GM12864 (cell line): ENCODE data around the gene FES.
"Not testable (repeated sequence)": the region's sequence is repeated elsewhere in the genome, so short reads cannot be mapped to it uniquely, and the experiment has no call there.

Source experiments
- DNase-seq: peaks from one replicate; pipeline ENCODE4 v3.0.0-alpha.2; 2011; ENCODE audit warnings: low read depth
- H3K4me3 ChIP-seq: 2 replicates; pipeline ENCODE4 v1.5.1; 2011; ENCODE audit warnings: mild to moderate bottlenecking, low read depth, low read length, control low read depth
- TF ChIP-seq, protein P1 (sequence below): IDR thresholded peaks from 2 replicates; pipeline ENCODE4 v1.5.1; 2011; ENCODE audit warnings: low read depth, mild to moderate bottlenecking, moderate library complexity, low read length, control low read depth, inconsistent platforms; ENCODE audit errors: missing control alignments

FES gene

DNA sequence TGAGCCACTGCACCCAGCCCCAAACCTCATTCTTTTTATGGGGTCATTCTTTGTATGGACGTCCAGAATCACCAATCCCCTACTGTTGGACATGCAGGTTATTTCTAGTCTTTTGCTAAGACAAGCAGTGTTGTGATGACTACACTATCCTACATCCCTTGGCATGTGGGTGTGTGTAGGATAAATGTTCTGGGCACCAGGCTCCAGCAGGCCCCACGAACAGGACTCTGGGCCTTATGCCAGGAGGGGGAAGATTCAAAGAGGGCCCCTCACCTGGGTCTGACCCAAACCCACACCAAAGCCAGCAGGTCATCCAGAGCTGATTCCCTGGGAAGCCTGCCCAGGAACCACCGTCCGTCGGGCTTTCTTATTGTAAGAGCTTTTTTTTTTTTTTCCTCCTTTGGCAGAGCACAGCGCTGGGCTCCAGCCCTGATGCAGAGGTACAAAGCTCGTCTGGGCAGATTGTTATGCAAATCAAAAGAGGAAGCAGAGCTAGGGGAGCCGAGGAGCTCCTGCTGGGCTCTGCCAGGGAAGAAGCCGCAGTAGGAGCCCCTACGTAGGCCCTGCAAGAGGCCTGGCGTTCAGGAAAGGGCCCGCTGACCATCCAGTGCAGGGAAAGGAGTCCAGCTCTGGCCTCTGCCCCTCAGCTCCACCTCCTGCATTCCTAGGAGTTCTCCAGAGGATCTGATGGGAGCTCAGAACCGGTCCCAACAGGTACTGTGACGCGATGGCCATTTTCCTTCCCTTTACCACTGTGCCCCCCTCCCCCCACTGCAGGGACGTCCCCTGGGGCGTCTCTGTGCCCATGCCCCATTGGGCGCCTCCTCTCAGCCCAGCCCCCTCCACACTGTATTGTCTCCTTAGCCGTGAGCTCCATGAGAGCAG, 44.9 kb upstream of the FES start:
- peak; percentile 53 for DNase-seq
- H3K4me3 ChIP-seq: peak overlapping the region; percentile 65
- TF ChIP-seq, protein P1, sequence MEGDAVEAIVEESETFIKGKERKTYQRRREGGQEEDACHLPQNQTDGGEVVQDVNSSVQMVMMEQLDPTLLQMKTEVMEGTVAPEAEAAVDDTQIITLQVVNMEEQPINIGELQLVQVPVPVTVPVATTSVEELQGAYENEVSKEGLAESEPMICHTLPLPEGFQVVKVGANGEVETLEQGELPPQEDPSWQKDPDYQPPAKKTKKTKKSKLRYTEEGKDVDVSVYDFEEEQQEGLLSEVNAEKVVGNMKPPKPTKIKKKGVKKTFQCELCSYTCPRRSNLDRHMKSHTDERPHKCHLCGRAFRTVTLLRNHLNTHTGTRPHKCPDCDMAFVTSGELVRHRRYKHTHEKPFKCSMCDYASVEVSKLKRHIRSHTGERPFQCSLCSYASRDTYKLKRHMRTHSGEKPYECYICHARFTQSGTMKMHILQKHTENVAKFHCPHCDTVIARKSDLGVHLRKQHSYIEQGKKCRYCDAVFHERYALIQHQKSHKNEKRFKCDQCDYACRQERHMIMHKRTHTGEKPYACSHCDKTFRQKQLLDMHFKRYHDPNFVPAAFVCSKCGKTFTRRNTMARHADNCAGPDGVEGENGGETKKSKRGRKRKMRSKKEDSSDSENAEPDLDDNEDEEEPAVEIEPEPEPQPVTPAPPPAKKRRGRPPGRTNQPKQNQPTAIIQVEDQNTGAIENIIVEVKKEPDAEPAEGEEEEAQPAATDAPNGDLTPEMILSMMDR: no peak

DNA sequence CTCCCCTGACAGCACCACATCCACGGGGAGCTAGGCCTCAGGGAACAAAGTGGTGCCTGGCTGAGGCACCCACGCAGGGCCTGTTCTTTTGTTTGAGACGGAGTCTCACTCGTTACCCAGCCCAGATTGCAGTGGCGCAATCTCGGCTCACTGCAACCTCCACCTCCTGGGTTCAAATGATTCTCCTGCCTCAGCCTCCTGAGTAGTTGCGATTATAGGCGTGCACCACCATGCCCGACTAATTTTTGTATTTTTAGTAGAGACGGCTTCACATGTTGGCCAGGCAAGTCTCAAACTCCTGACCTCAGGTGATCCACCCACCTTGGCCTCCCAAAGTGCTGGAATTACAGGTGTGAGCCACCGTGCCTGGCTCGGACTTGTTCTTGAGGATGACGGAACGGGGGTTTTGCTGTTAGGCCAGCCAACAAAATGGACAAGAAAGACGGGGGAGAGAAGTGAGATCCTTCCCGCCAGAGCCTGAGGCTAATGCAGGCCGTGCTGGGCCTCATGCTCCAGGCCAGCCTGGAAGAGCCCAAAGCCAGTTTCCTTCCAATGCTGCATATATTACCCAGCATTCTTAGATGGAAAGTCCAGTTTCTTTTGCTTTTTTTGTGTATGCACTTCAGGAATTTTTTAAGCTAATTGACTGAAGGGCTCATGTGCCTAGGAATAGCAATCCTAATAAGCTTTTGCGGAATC, 44.0 kb upstream of the FES start:
- no peak for DNase-seq
- H3K4me3 ChIP-seq: peak overlapping the region; percentile 65
- TF ChIP-seq, protein P1: no peak

DNA sequence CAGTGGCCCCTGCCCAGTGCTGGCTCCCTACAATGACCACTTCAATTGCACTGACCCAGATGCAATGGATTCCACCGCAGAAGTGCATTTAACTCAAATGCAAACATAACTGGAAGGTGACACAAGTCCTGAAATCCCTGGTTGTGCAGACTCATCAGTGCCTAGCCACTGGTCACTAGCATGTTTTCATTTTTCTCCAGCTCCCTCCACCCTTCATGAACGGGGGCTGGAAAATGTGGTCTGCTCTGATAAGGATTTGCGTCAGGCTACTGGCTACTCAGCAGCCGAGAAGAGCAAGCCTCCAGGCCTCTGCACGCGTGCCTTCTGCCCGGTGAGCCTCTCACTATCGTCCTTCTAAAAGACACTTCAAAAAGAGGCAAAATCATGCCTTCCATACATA, 43.4 kb upstream of the FES start:
- TF ChIP-seq, protein P1: no peak
- no peak for DNase-seq
- H3K4me3 ChIP-seq: no peak overlapping the region

DNA sequence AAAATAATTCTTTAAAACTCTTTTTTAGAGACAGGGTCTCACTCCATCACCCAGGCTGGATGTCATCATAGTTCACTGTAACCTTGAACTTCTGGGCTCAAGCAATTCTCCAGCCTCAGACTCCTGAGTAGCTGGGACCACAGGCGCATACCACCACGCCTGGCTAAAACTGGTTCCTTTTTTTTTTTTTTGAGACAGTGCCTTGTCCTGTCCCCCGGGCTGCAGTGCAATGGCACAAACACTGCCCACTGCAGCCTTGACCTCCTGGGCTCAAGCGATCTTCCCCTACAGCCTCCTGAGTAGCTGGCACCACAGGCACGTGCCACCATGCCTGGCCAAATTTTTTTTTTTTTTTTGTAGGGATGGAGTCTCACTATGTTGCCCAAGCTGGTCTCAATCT, 39.6 kb upstream of the FES start:
- TF ChIP-seq, protein P1: no peak
- no peak for DNase-seq
- no peak overlapping the region for H3K4me3 ChIP-seq

DNA sequence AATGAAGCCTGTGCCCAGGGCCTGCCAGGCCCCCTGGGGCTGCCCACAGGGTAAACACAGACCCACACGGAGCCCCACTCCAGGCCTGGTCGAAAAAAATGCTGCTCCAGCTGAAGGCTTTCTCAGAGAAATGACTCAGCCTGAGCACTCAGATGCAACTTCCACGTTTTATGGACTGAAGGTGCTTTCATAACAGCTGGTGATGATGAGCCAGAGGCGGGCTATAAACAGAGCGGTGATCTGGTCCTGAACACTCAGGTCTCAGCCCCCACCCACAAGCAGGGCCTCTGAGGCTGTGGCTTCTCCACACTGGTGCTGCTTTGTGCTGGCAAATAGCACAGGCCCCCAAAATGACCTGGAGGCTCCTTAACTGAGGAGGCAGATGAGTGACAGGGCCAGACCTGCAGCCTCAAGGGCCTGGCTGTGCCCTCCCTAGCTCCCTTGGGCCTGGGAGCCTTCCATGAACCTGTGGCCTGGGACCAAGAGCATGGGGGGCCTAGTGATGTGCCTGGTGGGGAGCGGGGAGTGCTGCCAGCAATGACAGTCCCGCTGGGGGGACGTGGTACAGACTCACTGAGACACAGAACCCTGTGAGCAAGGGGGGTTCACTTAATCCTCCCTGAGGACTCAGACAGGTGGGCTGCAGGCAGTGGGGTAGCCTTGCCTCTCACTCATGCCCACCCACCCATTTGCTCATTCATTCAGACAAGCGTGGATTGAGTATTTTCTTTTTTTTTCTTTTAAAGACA, 38.9 kb upstream of the FES start:
- no peak overlapping the region for H3K4me3 ChIP-seq
- TF ChIP-seq, protein P1: no peak
- peak; percentile 73 for DNase-seq

DNA sequence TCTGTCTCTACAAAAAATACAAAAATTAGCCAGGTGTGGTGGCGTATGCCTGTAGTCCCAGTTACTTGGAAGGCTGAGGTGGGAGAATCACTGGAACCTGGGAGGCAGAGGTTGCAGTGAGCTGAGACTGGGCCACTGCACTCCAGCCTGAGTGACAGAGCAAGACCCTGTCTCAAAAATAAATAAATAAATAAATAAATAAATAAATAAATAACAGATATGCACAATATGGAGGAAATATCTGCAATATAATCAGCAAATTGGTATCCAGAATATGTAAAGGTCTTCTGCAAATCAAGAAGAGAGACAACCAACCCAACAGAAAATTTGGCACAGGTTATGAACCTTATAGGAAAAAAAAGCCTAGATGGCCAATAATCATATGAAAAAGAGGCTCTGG, 34.9 kb upstream of the FES start:
- not testable (repeated sequence) for DNase-seq, H3K4me3 ChIP-seq

DNA sequence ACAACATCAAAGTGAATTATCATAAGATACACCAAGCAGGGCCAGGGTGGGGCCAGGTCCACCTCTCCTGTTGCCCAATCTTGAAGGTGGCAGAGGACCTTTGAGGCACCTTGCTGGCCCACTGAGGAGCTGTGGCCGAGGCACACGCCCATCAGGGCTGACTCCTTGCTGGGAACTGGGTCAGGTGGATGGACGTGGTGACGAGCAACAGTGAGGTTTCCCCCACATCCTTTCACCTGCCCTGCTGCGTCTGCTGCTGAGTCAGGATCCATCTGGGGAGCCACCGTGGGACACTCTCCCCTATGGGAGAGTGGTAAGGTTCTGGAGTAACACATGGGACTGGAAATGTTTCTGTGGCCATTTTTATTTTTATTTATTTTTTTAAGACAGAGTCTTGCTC, 33.2 kb upstream of the FES start:
- TF ChIP-seq, protein P1: no peak
- no peak overlapping the region for H3K4me3 ChIP-seq
- no peak for DNase-seq
